Esophagus squamous epithelium (tissue), 5 donors: ENCODE measurements around the gene CHSY3. TPM values are rescaled to one million over a fixed set of nuclear protein-coding genes. Genes with fewer than 3 reads are reported as not detected.

Experiments
- DNase-seq: peaks from one replicate; lab custom pipeline; 2025; lab: John Stamatoyannopoulos, UW
- H3K27ac ChIP-seq, 4 donors: fragments of 200-600 bp; sonication (generic); one replicate each; pipeline ENCODE4 v1.5.1; 2016 to 2019; ENCODE audit warnings: mild to moderate bottlenecking in 1 of 4
- H3K27me3 ChIP-seq, 4 donors: fragments of 200-600 bp; sonication (generic); 1 replicate in 3 of 4; 2 replicates in 1 of 4; pipeline versions ENCODE4 v1.5.1 to v1.6.0; 2017 to 2021; ENCODE audit warnings: antibody characterized with exemption in 1 of 4
- H3K36me3 ChIP-seq, 3 donors: fragments of 200-600 bp; sonication (generic); one replicate each; pipeline ENCODE4 v1.5.1; 2016 to 2019
- H3K4me1 ChIP-seq, 3 donors: fragments of 200-600 bp; sonication (generic); one replicate each; pipeline ENCODE4 v1.5.1; 2017 to 2019
- H3K4me3 ChIP-seq, 4 donors: fragments of 200-600 bp; sonication (generic); 1 replicate in 3 of 4; 2 replicates in 1 of 4; pipeline ENCODE4 v1.5.1; 2016 to 2019; ENCODE audit warnings: mild to moderate bottlenecking in 2 of 4, moderate library complexity in 1 of 4
- H3K9me3 ChIP-seq, 3 donors: fragments of 200-600 bp; sonication (generic); one replicate each; pipeline ENCODE4 v1.5.1; 2016 to 2019
- POLR2A ChIP-seq, 4 donors: fragments of 450-650 bp; IDR thresholded peaks; one replicate each; pipeline ENCODE4 v1.6.1; 2017; ENCODE audit warnings: antibody characterized with exemption in 4 of 4, mild to moderate bottlenecking in 4 of 4, moderate library complexity in 3 of 4
- WGBS, 2 donors: methylation state at CpG; one replicate each; pipeline ENCODE4 v1.1.5; 2018; 5-methylcytosine and 5-hydroxymethylcytosine counted together
- intact Hi-C: fragments of 100-400 bp; cut with DNase I; formaldehyde crosslinking; loops from one replicate; pipeline ENCODE4 v1.15.0; 2022
- total RNA-seq, 4 donors: library from RNA; depleted of rRNA; stranded (reverse); fragments of >200 nt; gene quantifications; one replicate each; pipeline ENCODE4 v1.1.0, GENCODE V29; 2016
- TF ChIP-seq, protein P1 (sequence below), 6 experiments: fragments of 450-650 bp in 4 of 6; fragments of 200-600 bp in 2 of 6; sonication (generic) in 2 of 6; IDR thresholded peaks; one replicate each; pipeline ENCODE4 v1.5.1; 2016 to 2019; ENCODE audit warnings: antibody characterized with exemption in 6 of 6, mild to moderate bottlenecking in 4 of 6, moderate library complexity in 4 of 6
- donor health status: DM: yes; HTN: yes; CAD: no.

The CHSY3 gene
- total RNA-seq = 1 to 10 TPM in 2 of 4 donors, under 1 TPM in 1, not detected in 1; 0.70 to 2.3 (median 1.3) TPM

DNA sequence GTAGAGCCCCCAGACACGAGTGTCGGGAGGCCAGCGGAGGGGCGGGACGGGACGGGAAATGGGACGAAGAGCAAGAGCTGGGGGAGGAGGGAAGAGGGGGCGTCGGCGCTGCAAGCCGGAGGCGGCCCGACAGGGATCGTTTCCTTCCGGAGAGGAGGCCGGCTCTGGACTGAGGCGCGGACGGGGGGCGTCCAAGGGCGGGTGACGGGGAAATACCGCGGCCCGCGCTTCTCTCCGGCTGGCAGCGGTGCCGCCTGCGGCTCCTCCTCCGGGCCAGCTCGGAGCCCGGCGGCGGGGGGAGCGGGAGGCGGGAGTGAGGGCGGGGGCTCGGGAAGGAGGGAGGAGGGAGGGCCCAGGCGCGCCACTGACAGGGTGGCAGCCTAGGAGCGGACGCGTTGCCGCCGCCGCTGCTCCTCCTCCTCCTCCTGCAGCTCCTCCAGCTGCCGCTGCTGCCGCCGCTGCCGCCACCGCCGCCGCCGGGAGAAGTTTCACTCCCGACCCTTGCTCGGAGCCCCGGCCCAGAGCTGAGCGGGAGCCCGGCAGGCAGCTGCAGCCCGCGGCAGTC lies at the start of gene CHSY3:
TSS of gene CHSY3 (plus strand) at position 364 of the 565 bp plus-strand sequence.
- TF ChIP-seq POLR2A (IDR thresholded peaks at IDR 0.05) = peak in 1 of 4 donors; percentile 9
- TF ChIP-seq, protein P1, sequence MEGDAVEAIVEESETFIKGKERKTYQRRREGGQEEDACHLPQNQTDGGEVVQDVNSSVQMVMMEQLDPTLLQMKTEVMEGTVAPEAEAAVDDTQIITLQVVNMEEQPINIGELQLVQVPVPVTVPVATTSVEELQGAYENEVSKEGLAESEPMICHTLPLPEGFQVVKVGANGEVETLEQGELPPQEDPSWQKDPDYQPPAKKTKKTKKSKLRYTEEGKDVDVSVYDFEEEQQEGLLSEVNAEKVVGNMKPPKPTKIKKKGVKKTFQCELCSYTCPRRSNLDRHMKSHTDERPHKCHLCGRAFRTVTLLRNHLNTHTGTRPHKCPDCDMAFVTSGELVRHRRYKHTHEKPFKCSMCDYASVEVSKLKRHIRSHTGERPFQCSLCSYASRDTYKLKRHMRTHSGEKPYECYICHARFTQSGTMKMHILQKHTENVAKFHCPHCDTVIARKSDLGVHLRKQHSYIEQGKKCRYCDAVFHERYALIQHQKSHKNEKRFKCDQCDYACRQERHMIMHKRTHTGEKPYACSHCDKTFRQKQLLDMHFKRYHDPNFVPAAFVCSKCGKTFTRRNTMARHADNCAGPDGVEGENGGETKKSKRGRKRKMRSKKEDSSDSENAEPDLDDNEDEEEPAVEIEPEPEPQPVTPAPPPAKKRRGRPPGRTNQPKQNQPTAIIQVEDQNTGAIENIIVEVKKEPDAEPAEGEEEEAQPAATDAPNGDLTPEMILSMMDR (IDR thresholded peaks at IDR 0.05) = peak in 1 of 6 experiments; percentile 36
- WGBS, 2 donors = 0% methylated on average over 5 to 7 of the region's 62 CpGs
- intact Hi-C loops = no loop called here
- Histone ChIP-seq H3K36me3 (no peaks in the 10 kb centered on the region), H3K27me3 (peaks cover 0 to 52% (median 0%) of the 10 kb centered on the region in 4 donors), H3K9me3 (no peaks in the 10 kb centered on the region), H3K27ac (peak within 1 kb of the TSS; percentile 54 to 84 (median 79)), H3K4me1 (peaks cover 11 to 35% (median 14%) of the 10 kb centered on the region in 3 donors), H3K4me3 (peak within 1 kb of the TSS; percentile 65 to 86 (median 73))
- peak; percentile 5 for DNase-seq

DNA sequence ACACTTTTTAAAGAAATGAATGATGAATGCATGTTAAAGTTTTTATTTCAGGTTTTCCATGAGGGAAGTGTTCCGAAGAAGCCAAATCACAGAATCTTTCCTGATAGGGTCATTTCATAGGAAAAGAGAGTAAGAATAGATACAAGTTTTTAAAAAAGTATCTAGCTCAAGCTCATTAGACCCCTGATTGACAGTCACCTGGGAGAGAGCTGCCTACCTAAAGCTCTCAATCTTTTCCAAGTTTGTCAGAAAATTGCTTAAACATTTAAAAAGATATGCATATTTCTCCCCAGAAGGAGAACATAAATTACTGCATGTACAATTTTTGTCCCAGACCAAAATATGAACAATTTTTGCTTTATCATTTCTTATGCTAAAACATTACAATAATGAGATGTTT lies 47.9 kb upstream of the CHSY3 start:
- H3K27ac ChIP-seq = no peak overlapping the region
- H3K36me3 ChIP-seq = no peaks in the 10 kb centered on the region
- H3K4me3 ChIP-seq = no peak overlapping the region
- no peaks in the 10 kb centered on the region for H3K9me3 ChIP-seq
- no peaks in the 10 kb centered on the region for H3K27me3 ChIP-seq
- no peak for DNase-seq
- no peak for TF ChIP-seq POLR2A (IDR thresholded peaks at IDR 0.05)
- TF ChIP-seq, protein P1 (IDR thresholded peaks at IDR 0.05) = no peak
- intact Hi-C loops = loop anchor here (10.0 kb wide), 1 partner anchor 82 kb away; no protein-coding TSS in a partner anchor
- no peaks in the 10 kb centered on the region for H3K4me1 ChIP-seq
- 100% methylated on average over 1 of the region's 1 CpG for WGBS, 2 donors

DNA sequence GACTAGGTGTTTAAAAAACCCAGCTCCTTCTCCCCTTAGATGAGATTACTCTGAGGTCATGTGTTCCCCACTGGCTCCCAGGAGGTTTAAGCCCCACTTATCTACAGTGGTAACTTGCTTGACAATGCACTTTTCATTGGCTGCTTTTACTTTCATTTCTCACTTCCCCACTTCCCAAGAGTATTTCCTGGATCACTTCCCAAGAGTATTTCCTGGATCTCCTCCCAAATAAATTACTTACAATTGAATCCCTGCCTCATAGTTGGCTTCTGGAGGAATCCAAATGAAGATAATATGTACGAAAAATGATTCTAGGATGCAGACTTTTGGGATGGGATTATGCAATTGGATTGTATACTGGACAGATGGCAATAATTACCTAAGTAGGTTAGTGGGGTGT lies 47.1 kb upstream of the CHSY3 start:
- TF ChIP-seq, protein P1 (IDR thresholded peaks at IDR 0.05) = no peak
- TF ChIP-seq POLR2A (IDR thresholded peaks at IDR 0.05) = no peak
- DNase-seq = no peak
- intact Hi-C loops = loop anchor here (10.0 kb wide), 1 partner anchor 82 kb away; no protein-coding TSS in a partner anchor
- Histone ChIP-seq H3K9me3 (no peaks in the 10 kb centered on the region), H3K27me3 (no peaks in the 10 kb centered on the region), H3K4me3 (no peak overlapping the region), H3K27ac (no peak overlapping the region), H3K36me3 (no peaks in the 10 kb centered on the region), H3K4me1 (no peaks in the 10 kb centered on the region)
- 31 to 58% methylated on average over 1 of the region's 1 CpG for WGBS, 2 donors

DNA sequence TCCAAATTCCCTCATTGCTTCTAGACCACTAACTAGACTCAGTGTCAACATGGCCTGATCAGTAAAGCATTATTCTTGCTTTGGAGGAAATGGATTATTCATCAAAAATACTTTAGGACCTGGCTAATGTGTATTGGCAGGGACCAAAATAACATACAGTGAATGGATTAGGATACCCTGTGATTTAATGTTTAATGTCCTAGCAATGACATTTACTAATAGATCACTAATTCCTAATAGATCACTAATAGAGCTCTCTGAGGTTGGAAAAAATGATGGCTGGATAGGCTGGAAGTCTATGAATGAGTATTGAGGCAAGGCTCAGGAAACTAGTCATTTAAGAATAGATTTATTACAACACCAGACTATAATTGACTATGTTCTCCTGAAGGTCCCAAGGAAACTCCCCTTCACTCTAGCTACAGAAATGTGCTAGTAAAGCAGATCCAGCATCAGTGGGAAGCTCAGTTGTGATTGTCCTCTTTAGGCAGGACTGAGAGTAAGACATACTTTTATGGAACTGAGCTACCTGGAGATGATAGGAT lies 46.1 kb upstream of the CHSY3 start:
- no peak for TF ChIP-seq POLR2A (IDR thresholded peaks at IDR 0.05)
- TF ChIP-seq, protein P1 (IDR thresholded peaks at IDR 0.05) = no peak
- no peak overlapping the region for H3K4me3 ChIP-seq
- intact Hi-C loops = loop anchor here (10.0 kb wide), 1 partner anchor 83 kb away; no protein-coding TSS in a partner anchor
- H3K27me3 ChIP-seq = no peaks in the 10 kb centered on the region
- H3K9me3 ChIP-seq = no peaks in the 10 kb centered on the region
- H3K27ac ChIP-seq = no peak overlapping the region
- no peaks in the 10 kb centered on the region for H3K4me1 ChIP-seq
- no peaks in the 10 kb centered on the region for H3K36me3 ChIP-seq
- DNase-seq = no peak

DNA sequence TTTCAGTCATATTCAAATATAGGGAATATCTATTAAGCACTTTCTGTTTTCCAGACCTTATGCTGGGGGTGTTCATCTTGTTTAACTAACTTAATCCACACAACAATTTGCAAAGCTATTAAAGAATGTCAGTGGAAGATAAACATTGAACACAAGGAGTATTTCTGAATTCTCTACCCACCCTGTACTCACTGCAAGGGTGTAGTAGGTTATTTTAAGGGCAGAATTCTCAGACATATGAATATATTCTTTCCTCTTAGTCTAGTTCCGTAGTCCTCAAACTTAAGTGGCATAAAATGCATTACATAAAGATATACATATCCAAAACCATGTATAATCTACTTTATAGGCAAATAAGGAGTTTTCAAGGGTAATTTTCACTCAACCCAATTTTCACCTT lies 19.9 kb upstream of the CHSY3 start:
- TF ChIP-seq, protein P1 (IDR thresholded peaks at IDR 0.05) = no peak
- TF ChIP-seq POLR2A (IDR thresholded peaks at IDR 0.05) = no peak
- Histone ChIP-seq H3K27ac (no peak overlapping the region), H3K36me3 (no peaks in the 10 kb centered on the region), H3K27me3 (no peaks in the 10 kb centered on the region), H3K4me3 (no peak overlapping the region), H3K9me3 (no peaks in the 10 kb centered on the region), H3K4me1 (no peaks in the 10 kb centered on the region)
- DNase-seq = no peak
- intact Hi-C loops = no loop called here
- WGBS, 2 donors = 76 to 81% methylated on average over 1 of the region's 1 CpG
